ENCODE measurements around the gene IQGAP2. TPM values are rescaled to one million over a fixed set of nuclear protein-coding genes. Genes with fewer than 3 reads are reported as not detected.

The IQGAP2 gene
- polyA plus RNA-seq, 1 donor (not counting 4 experiments of a cell fraction or from before 2014, with no cell fraction given), result 0.14 TPM

GRCh38 chr5:76694317-76694716 lies 291.2 kb downstream of the IQGAP2 start:
- no peak overlapping the region for H3K4me2 ChIP-seq (ENCODE audit: control insufficient read depth, extremely low read depth, insufficient read depth, low read depth, low read length)
- FAIRE-seq (no peak), DNase-seq (ENCODE audit: low read depth, low spot score) (no peak)
- no peak overlapping the region for H3K9ac ChIP-seq (ENCODE audit: control insufficient read depth, extremely low read depth, insufficient read depth, low read length)
- no peaks in the 10 kb centered on the region for H4K20me1 ChIP-seq (ENCODE audit: control insufficient read depth, extremely low read depth, insufficient read depth, low read length)
- H3K9me3 ChIP-seq (ENCODE audit: control insufficient read depth, low read depth, low read length), result no peaks in the 10 kb centered on the region
- no peaks in the 10 kb centered on the region for H3K36me3 ChIP-seq (ENCODE audit: control insufficient read depth in 2 of 2, extremely low read depth in 1 of 2, insufficient read depth in 2 of 2, low read length in 2 of 2)
- H3K79me2 ChIP-seq (ENCODE audit: control insufficient read depth, insufficient read depth, low read length), result no peaks in the 10 kb centered on the region
- no peaks in the 10 kb centered on the region for H3K9me1 ChIP-seq (ENCODE audit: control insufficient read depth, extremely low read depth, insufficient read depth, low read length)
- TF ChIP-seq EZH2 (IDR thresholded peaks at IDR 0.05; ENCODE audit: low read length), result no peak
- no peak for TF ChIP-seq CTCF (optimal IDR thresholded peaks at IDR 0.05 in 1 of 3, IDR thresholded peaks at IDR 0.05 in 1 of 3, conservative IDR thresholded peaks at IDR 0.05 in 1 of 3; ENCODE audit: extremely low read depth in 1 of 3, insufficient read depth in 2 of 3, low read length in 3 of 3)
- peaks cover 25% of the 10 kb centered on the region for H3K4me1 ChIP-seq (ENCODE audit: control insufficient read depth, extremely low read depth, insufficient read depth, low read length)
- H3K27me3 ChIP-seq (ENCODE audit: control insufficient read depth, extremely low read depth, insufficient read depth, low read length), result no peaks in the 10 kb centered on the region
- H3K4me3 ChIP-seq (ENCODE audit: control insufficient read depth in 2 of 3, extremely low read depth in 1 of 3, insufficient read depth in 2 of 3, low read depth in 1 of 3, low read length in 3 of 3), result no peak overlapping the region
- H3K27ac ChIP-seq (ENCODE audit: control insufficient read depth, insufficient read depth, low read length), result no peak overlapping the region
- dilution Hi-C loops (cut with MboI; ENCODE audit: extremely low pct_ligation_motif_present, low sequenced_read_pairs), result no loop called here
- no peak overlapping the region for H2AFZ ChIP-seq (ENCODE audit: control insufficient read depth, low read length)

- dilution Hi-C loops (cut with MboI; ENCODE audit: extremely low pct_ligation_motif_present, low sequenced_read_pairs), result no loop called here
- no peak overlapping the region for H3K27ac ChIP-seq (ENCODE audit: control insufficient read depth, insufficient read depth, low read length)
- H3K4me2 ChIP-seq (ENCODE audit: control insufficient read depth, extremely low read depth, insufficient read depth, low read depth, low read length), result no peak overlapping the region
- no peak overlapping the region for H3K4me3 ChIP-seq (ENCODE audit: control insufficient read depth in 2 of 3, extremely low read depth in 1 of 3, insufficient read depth in 2 of 3, low read depth in 1 of 3, low read length in 3 of 3)
- no peak for FAIRE-seq
- H3K9me3 ChIP-seq (ENCODE audit: control insufficient read depth, low read depth, low read length), result no peaks in the 10 kb centered on the region
- H2AFZ ChIP-seq (ENCODE audit: control insufficient read depth, low read length), result no peak overlapping the region
- H3K9me1 ChIP-seq (ENCODE audit: control insufficient read depth, extremely low read depth, insufficient read depth, low read length), result no peaks in the 10 kb centered on the region
- no peaks in the 10 kb centered on the region for H4K20me1 ChIP-seq (ENCODE audit: control insufficient read depth, extremely low read depth, insufficient read depth, low read length)
- H3K9ac ChIP-seq (ENCODE audit: control insufficient read depth, extremely low read depth, insufficient read depth, low read length), result no peak overlapping the region
- DNase-seq (ENCODE audit: low read depth, low spot score), result no peak
- H3K27me3 ChIP-seq (ENCODE audit: control insufficient read depth, extremely low read depth, insufficient read depth, low read length), result no peaks in the 10 kb centered on the region
- H3K36me3 ChIP-seq (ENCODE audit: control insufficient read depth in 2 of 2, extremely low read depth in 1 of 2, insufficient read depth in 2 of 2, low read length in 2 of 2), result no peaks in the 10 kb centered on the region
- no peaks in the 10 kb centered on the region for H3K79me2 ChIP-seq (ENCODE audit: control insufficient read depth, insufficient read depth, low read length)
- TF ChIP-seq EZH2 (IDR thresholded peaks at IDR 0.05; ENCODE audit: low read length) (no peak), CTCF (optimal IDR thresholded peaks at IDR 0.05 in 1 of 3, IDR thresholded peaks at IDR 0.05 in 1 of 3, conservative IDR thresholded peaks at IDR 0.05 in 1 of 3; ENCODE audit: extremely low read depth in 1 of 3, insufficient read depth in 2 of 3, low read length in 3 of 3) (no peak)
- H3K4me1 ChIP-seq (ENCODE audit: control insufficient read depth, extremely low read depth, insufficient read depth, low read length), result peaks cover 15% of the 10 kb centered on the region
Observed at GRCh38 chr5:76695346-76695745, 292.3 kb downstream of the IQGAP2 start.

Data from keratinocyte (primary cell).